Measurements from ENCODE around the gene PAH. TPM values are rescaled to one million over a fixed set of nuclear protein-coding genes. Genes with fewer than 3 reads are reported as not detected.

Gene PAH
- total and polyA plus RNA-seq, 11 donors: 0.03 to 0.23 TPM; not detected in 9

DNA sequence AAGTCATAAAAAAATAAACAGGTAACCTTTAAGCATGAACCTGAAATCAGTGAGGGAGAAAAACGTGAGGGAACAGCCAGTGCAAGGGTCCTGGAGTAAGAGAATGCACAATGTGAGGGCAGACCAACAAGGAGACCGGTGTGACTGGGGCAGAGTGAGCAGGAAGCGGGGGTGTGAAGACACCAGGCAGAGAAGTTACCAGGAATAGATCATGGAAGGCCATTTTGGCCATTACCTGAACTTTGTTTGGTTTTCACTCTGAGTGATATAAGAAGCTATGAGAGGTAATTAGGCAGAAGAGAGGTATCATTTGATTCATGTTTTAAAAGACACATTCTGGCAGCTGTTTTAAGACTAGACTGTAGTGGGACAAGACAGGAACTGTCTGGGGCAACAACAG is 15.0 kb downstream of the PAH start:
- DNase-seq (no peak), ATAC-seq (no peak)
- Histone ChIP-seq H3K4me3 (no peak overlapping the region), H3K36me3 (no peaks in the 10 kb centered on the region), H3K27me3 (no peaks in the 10 kb centered on the region), H3K9me3 (no peaks in the 10 kb centered on the region), H3K27ac (no peak overlapping the region), H3K4me1 (no peaks in the 10 kb centered on the region)
- TF ChIP-seq POLR2A (IDR thresholded peaks at IDR 0.05) (no peak), CTCF (IDR thresholded peaks at IDR 0.05) (no peak)
- WGBS, 4 donors: 45 to 61% (median 52%) methylated on average over 3 of the region's 3 CpGs
- intact Hi-C loops (cut with DNase I): no loop called here

GRCh38 chr12:102900389-102900788 is 16.7 kb downstream of the PAH start:
- ATAC-seq (no peak), DNase-seq (no peak)
- Histone ChIP-seq H3K4me3 (no peak overlapping the region), H3K27ac (no peak overlapping the region), H3K36me3 (no peaks in the 10 kb centered on the region), H3K27me3 (no peaks in the 10 kb centered on the region), H3K9me3 (no peaks in the 10 kb centered on the region), H3K4me1 (no peaks in the 10 kb centered on the region)
- intact Hi-C loops (cut with DNase I): no loop called here
- 63 to 88% (median 77%) methylated on average over 2 of the region's 2 CpGs for WGBS, 4 donors
- no peak for TF ChIP-seq POLR2A (IDR thresholded peaks at IDR 0.05)
- TF ChIP-seq CTCF (IDR thresholded peaks at IDR 0.05): no peak

DNA sequence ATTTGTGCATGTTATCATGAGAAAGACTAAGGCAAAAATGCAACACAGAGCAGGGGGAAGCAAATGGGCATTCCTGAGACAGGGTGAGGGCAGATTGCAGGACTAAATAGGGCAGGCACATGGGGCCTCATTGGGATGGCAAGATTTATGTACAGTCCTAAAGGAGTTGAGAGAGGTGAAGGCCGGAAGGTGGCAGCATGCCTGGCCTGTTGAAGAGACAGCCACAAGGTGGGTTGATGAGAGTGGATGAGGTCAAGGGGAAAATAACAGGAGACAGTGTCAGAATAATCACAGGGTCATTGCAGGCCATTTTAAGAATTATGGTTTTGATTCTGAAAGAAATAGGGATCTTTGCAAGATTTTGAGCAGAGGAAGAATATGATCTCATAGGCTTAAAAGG is 21.0 kb downstream of the PAH start:
- Histone ChIP-seq H3K4me1 (no peaks in the 10 kb centered on the region), H3K27ac (no peak overlapping the region), H3K9me3 (no peaks in the 10 kb centered on the region), H3K4me3 (no peak overlapping the region), H3K27me3 (no peaks in the 10 kb centered on the region), H3K36me3 (no peaks in the 10 kb centered on the region)
- ATAC-seq: no peak
- 68 to 77% (median 76%) methylated on average over 1 of the region's 1 CpG for WGBS, 4 donors
- TF ChIP-seq POLR2A (IDR thresholded peaks at IDR 0.05) (no peak), CTCF (IDR thresholded peaks at IDR 0.05) (no peak)
- DNase-seq: no peak
- intact Hi-C loops (cut with DNase I): no loop called here

DNA sequence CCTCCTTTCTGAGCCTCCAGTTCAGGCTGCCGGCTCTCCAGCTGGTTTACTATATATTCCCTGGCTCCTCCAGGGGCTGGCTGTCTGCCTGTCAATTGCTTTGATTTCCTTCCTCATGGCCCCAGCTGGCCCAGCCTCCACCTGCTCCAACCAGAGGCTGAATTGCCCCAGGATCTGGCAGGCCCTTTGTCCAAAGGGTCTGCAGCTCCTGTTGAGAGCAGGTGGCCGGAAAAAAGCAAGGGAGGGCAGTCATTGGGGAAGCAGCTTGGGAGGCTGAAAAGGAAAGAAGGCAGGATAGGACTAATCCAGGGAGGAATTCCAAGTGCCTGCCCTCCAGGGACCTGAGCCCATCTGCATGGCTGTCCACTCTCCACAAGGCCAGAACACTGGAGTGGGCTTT is 25.3 kb downstream of the PAH start:
- no peak overlapping the region for H3K27ac ChIP-seq
- 45 to 70% (median 52%) methylated on average over 2 of the region's 2 CpGs for WGBS, 4 donors
- no peaks in the 10 kb centered on the region for H3K9me3 ChIP-seq
- H3K4me1 ChIP-seq: no peaks in the 10 kb centered on the region
- no peak for ATAC-seq
- intact Hi-C loops (cut with DNase I): no loop called here
- H3K27me3 ChIP-seq: no peaks in the 10 kb centered on the region
- no peak for TF ChIP-seq CTCF (IDR thresholded peaks at IDR 0.05)
- no peak for TF ChIP-seq POLR2A (IDR thresholded peaks at IDR 0.05)
- no peak for DNase-seq
- no peaks in the 10 kb centered on the region for H3K36me3 ChIP-seq
- no peak overlapping the region for H3K4me3 ChIP-seq
